Endothelial cell of hepatic sinusoid (primary cell): ENCODE data around the gene AGFG2.
"Not testable (repeated sequence)": the region's sequence is repeated elsewhere in the genome, so short reads cannot be mapped to it uniquely, and the experiment has no call there.

Experiments
- in situ Hi-C: cut with HindIII; loops from 2 replicates; pipeline ENCODE4 v1.10.0; 2017; ENCODE audit warnings: low sequenced_read_pairs

AGFG2 gene, protein sequence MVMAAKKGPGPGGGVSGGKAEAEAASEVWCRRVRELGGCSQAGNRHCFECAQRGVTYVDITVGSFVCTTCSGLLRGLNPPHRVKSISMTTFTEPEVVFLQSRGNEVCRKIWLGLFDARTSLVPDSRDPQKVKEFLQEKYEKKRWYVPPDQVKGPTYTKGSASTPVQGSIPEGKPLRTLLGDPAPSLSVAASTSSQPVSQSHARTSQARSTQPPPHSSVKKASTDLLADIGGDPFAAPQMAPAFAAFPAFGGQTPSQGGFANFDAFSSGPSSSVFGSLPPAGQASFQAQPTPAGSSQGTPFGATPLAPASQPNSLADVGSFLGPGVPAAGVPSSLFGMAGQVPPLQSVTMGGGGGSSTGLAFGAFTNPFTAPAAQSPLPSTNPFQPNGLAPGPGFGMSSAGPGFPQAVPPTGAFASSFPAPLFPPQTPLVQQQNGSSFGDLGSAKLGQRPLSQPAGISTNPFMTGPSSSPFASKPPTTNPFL

DNA sequence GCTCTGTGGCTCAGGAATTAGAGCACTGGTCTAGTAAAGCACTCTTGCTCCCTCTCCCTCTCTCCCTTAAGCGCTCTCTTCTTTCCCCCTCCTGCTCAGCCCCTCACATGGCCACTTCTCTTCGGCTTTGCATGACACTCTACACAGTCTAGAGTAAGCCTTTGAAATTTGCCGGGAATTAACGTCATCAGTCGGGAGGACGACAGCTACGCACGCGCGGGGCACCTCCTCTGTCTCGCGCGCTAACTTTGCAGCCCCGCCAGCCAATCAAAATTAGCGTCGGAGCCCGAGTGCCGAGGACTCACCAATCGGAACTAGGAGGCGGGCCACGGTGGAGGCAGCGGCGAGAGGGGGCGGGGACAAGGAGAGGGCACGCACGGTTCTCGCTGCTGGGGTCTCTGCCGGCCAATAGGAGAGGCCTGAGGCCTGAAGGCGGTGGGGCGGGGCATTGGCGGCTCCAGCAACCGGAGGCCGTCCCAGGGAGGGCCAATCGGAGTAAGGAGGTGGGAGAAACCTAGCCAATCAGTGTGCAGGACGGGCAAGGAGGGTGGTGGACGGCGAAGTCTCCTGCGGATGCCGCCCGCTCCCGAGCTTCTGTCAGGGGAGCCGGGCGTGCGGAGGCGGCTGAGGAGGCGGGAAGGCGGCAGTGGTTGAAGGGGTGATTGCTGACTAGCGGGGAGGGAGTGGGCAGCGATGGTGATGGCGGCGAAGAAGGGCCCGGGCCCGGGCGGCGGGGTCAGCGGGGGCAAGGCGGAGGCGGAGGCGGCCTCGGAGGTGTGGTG lies at the start of gene AGFG2:
Gene AGFG2, plus strand, starts transcription at position 550 of the 782 bp plus-strand sequence. Its CDS starts 144 bp downstream, at position 694.
- in situ Hi-C loops = no loop called here

DNA sequence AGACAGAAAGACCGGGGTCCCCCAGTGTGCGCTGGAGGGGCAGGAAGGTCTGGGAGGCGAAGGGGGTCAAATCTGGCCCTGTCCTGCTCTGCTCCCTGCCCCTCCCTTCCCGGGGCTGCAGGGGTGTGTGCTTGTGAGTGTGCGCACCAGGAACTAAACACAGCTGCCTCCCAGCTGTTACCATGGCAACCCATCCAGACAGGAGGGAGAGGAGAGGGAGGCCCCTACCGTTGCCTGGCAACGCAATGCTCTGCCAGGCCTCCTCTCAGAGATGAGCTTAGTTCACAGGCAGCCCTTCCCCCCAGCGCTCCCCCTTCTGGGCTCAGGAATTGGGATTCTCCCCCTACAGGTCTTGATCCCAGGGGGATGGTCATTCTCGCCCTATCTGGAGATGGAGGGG lies 49.2 kb upstream of the AGFG2 start:
- in situ Hi-C loops = no loop called here

DNA sequence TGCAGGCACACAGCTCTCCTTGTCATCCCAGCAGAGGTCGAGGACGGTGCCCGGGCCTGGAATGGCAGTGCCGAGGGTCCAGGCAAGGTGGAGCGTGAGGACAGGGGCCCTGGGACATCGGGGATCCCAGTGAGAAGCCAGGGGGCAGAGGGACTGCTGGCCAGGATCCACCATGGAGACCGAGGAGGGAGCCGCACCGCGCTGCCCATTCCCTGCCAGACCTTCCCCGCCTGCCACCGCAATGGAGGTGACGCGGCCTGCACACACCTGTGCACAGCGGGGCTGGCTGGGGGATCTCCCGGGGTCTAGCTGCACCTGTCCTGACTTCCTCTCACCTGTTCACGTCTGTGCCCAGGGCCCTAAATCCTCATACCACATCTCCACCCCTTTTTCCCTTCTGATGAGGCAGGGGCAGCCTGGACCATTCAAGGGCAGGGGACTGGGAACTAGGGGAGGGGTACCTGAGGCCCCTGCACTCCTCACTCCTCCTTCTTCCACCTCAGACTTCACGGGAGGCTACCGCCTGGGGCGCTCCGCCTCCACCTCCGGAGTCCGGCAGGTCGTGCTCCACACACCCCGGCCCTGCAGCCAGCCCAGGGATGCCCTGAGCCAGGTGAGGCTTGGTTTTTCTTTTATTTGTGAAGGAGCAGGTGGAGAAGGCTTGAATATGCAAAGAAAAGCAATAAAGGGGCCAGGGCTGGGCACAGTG lies 48.4 kb upstream of the AGFG2 start:
- in situ Hi-C loops = no loop called here

DNA sequence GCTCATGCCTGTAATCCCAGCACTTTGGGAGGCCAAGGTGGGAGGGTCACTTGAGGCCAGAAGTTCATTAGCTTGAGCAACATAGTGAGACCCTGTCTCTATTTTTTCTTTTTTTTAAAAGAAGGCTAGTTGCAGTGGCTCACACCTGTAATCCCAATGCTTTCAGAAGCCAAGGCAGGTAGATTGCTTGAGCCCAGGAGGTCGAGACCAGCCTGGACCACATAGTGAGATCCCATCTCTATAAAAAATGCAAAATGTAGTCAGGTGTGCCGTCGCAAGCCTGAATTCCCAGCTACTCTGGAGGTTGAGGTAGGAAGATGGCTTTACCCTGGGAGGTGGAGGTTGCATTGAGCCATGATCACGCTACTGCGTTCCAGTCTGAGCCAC lies 47.8 kb upstream of the AGFG2 start:
- in situ Hi-C loops = no loop called here

DNA sequence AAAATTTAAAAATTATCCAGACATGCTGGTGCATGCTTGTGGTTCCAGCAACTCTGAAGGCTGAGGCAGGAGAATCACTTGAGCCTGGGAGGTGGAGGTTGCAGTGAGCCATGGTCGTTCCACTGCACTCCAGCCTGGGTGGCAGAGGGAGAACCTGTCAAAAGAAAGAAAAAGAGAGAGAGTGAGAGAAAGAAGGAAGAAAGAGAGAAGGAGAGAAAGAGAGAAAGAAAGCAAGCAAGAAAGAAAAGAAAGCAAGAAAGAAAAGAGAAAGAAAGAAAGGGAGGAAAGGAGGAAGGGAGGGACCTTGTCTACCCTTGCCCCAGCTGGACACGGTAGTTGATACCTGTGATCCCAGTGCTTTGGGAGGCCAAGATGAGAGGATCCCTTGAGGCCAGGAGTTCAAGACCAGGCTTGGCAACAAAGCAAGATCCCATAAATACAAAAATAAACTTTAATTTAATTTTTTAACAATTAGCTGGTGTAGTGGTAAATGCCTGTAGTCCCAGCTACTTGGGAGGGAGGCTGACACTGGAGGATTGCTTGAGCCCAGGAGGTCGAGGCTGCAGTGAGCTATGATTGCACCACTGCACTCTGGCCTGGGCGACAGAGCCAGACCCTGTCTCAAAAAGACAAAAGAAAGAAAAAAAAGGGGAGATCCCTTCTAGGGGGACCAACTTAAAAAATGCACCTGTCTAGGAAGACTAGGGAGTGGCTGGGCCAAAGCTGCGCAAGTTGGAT lies 46.1 kb upstream of the AGFG2 start:
- in situ Hi-C loops = no loop called here

DNA sequence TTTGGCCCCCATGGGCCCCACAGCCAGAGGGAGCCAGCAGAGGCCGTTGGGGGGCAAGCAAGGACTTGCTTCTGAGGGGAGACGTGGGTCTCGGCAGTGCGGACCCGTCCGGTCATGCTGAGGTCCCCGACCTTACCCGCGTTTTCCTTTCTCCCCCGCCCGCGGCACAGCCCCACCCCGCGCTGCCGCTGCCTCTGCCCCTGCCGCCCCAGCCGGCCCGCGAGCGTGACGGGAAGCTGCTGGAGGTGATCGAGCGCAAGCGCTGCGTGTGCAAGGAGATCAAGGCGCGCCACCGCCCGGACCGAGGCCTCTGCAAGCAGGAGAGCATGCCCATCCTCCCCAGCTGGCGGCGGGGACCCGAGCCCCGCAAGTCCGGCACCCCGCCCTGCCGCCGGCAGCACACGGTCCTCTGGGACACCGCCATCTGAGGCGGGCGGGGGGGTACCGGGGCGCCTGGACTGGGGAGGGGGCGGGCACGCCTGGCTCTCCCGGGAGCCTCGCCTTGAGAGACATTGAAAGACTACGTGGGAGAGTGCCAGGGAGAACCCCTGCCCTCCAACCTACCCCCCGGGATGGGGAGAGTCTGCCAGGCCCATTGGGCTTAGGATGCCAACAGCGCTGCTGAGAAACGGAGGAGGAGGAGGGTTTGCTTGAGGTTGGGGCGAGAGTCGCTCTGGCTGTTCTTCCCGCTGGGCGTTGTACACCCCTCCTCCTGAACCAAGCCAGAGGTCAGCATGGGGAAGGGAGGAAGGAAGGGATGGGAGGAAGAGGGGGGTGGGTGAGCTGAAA lies 45.3 kb upstream of the AGFG2 start:
- in situ Hi-C loops = no loop called here

DNA sequence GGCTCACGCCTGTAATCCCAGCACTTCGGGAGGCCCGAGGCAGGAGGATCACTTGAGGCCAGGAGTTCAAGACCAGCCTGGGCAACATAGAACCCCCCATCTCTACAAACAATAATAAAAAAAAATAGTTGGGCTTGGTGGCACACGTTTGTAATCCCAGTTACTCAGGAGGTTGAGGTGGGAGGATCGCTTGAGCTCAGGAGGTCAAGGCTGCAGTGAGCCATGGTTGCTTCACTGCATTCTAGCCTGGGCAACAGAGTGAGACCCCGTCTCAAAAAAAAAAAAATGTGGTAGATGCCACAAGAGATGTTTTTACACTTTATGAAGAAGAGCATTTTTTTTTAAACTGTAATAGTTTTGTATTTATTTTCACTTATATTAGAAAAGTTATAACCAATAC lies 42.5 kb upstream of the AGFG2 start:
- in situ Hi-C loops = no loop called here

DNA sequence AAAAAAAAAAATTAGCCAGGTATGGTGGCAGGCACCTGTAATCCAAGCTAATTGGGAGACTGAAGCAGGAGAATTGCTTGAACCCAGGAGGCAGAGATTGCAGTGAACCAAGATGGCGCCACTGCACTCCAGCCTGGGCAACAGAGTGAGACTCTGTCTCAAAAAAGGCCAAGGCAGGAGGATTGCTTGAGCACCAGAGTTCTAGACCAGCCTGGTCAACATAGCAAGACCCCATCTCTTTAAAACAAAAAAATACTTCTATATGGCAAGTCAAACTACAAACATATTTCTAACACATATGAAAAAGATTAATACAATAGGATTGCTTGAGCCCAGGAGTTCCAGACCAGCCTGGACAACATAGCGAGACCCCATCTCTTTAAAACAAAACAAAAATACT lies 38.3 kb upstream of the AGFG2 start:
- in situ Hi-C loops = not testable (repeated sequence)

DNA sequence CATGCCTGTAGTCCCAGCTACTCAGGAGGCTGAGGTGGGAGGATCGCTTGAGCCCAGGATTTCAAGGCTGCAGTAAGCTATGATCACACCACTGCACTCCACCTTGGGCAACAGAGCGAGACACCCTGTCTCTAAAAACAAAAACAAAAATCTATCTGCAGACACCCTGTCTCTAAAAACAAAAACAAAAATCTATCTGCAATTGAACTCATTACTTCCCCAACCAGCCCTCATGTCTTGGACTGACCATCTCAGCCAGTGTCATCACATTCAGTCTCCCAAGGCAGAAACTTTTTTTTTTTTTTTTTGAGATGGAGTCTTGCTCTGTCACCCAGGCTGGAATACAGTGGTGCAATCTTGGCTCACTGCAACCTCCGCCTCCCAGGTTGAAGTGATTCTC lies 35.0 kb upstream of the AGFG2 start:
- in situ Hi-C loops = not testable (repeated sequence)

DNA sequence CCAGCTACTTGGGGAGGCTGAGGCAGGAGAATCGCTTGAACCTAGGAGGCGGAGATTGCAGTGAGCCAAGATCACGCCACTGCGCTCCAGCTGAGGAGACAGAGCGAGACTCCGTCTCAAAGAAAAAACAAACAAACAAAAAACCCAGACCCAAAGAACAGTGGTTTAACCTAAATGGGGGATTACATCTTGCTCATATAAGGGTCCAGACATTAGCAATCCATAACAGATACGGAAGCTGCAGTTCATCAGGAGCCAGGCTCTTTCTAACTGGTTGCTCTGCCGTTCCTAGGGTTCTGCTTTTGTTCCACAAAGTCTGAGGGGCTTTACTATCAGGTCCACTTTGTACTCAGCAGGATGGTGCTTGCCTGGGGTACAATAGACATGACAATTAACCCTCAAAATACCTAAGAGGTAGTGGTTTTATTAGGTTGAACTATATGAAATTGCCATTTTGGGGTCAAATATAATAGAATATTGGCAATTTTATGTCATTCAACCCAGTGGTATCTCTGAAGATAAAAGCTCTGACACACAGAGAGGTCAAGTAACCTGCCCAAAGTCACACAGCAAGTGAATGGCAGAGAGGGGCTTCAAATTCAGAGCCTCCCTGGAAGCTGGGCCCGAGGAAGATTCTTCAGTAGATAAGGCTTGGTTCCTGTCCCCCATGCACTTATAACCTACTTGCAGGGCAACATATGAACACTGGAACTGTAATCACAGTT lies 34.0 kb upstream of the AGFG2 start:
- in situ Hi-C loops = no loop called here

DNA sequence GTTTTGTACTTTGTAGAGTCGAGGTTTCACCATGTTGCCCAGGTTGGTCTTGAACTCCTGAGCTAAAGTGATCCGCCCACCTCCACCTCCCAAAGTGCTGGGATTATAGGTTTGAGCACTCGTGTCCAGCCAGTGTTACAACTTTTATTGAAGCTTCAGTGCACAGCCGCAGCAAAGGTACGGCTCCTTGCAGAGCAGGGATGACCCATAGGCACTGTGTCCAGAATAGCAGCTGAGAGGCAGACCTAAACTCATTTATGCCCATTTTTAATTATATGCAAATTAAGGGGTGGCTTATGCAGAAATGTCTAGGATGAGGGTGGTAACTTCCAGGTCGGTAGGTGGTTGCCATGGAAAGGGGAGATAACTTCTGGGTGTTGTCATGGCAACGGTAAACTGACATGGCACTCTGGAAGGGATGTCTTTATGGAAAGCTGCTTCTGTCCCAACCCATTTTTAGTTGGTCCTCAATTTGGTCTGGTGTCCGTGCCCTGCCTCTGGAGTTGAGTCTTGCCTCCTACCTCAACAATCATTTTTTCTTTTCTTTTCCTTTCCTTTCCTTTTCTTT lies 32.6 kb upstream of the AGFG2 start:
- in situ Hi-C loops = no loop called here

DNA sequence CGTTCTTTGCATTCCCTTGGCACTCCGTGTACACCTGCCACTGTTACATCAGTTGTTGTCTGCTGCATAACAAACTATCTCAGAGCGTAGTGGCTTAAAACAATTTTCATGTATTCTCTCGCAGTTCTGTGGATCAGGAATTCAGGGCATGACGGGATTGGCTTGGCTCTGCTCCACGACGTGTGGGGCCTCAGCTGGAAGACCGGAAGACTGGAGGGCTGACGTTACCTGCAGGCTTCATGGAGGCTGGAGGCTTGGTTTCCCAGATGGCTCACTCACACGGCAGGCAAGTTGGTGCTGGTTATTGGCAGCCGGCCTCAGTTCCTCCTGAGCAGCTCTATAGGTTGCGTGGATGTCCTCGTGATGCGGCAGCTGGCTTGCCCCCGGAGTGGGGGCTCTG lies 29.8 kb upstream of the AGFG2 start:
- in situ Hi-C loops = no loop called here

DNA sequence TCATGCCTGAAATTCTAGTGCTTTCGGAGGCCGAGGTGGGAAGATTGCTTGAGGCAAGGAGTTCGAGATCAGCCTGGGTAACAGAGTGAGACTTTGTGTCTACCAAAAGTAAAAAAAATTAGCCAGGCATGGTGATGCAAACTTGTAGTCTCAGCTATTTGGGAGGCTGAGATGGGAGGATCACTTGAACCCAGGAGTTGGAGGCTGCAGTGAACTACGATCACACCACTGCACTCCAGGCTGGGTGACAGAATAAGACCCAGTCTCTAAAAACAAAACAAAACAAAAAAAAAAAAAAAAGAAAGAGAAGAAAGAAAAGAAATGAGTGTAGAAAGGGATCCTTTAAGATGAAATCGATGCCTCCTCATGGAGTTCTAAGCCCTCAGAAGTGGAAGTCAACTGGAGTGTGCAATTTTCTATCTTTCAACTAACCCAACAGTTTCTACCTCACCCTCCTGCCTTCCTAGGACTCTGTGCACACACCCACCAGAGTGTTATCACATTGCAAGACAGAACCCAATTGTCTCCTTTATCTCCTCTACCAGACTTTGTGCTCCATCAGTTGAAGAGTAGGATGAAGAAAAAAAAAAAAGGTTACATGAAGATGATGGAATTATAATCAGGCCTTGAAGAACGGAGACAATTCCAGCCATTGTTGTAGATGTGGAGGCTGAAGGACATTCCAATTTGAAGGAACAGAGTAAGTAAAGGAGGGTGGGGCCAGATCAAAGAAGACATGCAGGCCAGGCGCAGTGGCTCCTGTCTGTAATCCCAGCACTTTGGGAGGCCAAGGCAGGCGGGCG lies 28.4 kb upstream of the AGFG2 start:
- in situ Hi-C loops = no loop called here

DNA sequence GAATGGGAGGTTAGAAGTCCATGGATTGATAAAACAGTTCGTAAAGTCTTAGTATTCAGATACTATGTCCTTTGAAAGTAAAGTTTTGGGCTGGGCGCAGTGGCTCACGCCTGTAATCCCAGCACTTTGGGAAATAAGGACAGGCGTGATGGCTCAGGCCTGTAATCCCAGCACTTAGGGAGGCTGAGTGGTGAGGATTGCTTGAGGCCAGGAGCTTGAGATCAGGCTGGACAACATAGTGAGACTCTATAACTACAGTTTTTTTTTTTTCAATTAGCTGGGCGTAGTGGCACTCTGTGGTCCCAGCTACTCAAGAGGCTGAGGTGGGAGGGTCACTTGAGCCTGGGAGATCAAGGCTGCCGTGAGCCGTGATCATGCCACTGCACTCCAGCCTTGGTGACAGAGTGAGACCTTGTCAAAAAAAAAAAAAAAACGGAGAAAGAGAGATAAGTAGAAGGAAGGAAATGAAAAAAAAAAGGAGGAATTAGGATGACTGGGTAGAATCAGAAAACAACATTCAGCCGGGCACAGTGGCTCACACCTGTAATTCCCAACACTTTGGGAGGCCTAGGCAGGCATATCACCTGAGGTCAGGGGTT lies 25.7 kb upstream of the AGFG2 start:
- in situ Hi-C loops = no loop called here

DNA sequence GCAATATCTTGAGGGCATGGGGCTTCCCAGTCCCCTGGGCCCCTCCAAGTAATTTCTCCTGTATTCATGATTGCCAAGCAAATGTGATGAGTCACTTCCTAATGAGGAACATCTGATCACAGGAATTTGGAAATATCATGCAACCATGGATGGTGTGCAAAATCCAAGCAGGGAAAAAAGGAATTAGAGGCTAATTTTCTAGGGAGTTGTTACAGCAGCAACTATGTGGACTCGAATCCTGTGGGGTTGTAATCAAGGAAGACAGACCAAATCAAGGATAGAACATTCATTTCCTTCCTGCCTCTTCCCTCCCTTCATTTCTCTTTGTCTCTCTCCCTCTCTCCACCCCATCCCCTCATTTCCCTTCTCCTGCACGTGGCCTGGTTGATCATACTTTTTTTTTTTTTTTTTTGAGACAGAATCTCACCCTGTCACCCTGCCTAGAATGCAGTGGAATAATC lies 23.9 kb upstream of the AGFG2 start:
- in situ Hi-C loops = no loop called here

DNA sequence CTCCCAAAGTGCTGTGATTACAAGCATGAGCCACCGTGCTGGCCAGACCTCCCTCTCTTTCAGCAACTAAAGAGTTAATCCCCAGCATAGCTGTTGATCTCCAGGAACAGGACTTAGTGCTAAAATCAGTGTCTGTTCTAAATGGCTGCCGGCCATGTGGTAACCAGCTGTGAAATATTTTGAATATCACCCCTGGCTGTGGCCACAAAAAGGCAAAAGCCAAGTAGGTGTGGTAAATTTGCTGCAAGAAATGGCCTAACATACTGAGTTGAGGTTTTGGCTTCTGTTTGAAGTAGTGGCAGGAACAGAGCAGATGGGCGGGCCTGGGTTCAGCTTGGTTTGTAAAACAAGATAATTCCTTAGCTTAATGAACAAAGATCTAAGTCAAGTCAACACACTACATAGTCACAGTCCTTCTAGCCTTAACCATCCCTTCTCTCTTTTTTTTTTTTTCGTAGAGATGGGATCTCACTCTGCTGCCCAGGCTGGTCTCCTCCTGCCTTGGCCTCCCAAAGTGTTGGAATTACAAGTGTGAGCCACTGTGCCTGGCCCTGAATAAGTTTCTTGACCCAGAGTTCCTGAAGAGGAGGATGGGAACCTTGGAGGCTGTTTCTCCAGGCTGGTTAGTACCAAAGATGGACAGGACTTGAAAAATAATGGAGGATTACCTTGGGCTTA lies 22.7 kb upstream of the AGFG2 start:
- in situ Hi-C loops = no loop called here

DNA sequence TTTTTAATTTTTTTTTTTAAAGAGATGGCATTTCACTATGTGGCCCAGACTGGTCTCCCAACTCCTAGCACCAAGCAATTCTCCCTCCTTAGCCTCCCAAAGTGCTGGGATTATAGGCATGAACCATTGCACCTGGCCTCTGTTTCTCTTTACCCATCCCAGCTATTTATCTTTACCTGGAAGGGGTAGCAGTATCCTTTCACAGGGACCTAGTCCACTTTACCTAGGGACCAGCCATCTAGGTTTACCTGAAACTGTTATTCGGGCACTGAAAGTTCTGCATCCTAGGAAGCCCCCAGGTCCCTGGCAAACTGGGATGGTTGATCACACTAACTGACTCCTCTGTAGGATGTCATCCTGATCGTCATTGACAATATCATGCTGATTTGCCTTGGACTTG lies 21.7 kb upstream of the AGFG2 start:
- in situ Hi-C loops = no loop called here
